Liver (tissue), 3 donors: ENCODE results near the gene ANKS3.

Experiments used
- NR2F2 ChIP-seq: IDR thresholded peaks from 2 replicates; pipeline ENCODE4 v1.6.1; 2016; ENCODE audit warnings: antibody characterized with exemption
- SP1 ChIP-seq: IDR thresholded peaks from 2 replicates; pipeline ENCODE4 v1.6.1; 2018; ENCODE audit warnings: antibody characterized with exemption, mild to moderate bottlenecking
- TAF1 ChIP-seq: conservative IDR thresholded peaks from 2 replicates; pipeline ENCODE4 v1.6.1; 2016; ENCODE audit warnings: antibody characterized with exemption, mild to moderate bottlenecking
- ZBTB33 ChIP-seq: IDR thresholded peaks from 2 replicates; pipeline ENCODE4 v1.6.1; 2016; ENCODE audit warnings: antibody characterized with exemption
- TF ChIP-seq, protein P1 (sequence below): fragments of 150-350 bp; IDR thresholded peaks from 2 replicates; pipeline ENCODE4 v1.5.1; 2017; ENCODE audit warnings: improper control_type of control experiment, low read depth, low read length; ENCODE audit not compliant: missing input control
- donor health status: healthy.
- donor health status: healthy.

GRCh38 chr16:4768549-4769305, 34.7 kb upstream of the ANKS3 start:
- TF ChIP-seq SP1: peak; percentile 67
- TF ChIP-seq, protein P1, sequence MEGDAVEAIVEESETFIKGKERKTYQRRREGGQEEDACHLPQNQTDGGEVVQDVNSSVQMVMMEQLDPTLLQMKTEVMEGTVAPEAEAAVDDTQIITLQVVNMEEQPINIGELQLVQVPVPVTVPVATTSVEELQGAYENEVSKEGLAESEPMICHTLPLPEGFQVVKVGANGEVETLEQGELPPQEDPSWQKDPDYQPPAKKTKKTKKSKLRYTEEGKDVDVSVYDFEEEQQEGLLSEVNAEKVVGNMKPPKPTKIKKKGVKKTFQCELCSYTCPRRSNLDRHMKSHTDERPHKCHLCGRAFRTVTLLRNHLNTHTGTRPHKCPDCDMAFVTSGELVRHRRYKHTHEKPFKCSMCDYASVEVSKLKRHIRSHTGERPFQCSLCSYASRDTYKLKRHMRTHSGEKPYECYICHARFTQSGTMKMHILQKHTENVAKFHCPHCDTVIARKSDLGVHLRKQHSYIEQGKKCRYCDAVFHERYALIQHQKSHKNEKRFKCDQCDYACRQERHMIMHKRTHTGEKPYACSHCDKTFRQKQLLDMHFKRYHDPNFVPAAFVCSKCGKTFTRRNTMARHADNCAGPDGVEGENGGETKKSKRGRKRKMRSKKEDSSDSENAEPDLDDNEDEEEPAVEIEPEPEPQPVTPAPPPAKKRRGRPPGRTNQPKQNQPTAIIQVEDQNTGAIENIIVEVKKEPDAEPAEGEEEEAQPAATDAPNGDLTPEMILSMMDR: no peak
- peak; percentile 99 for TF ChIP-seq ZBTB33
- peak; percentile 29 for TF ChIP-seq TAF1
- no peak for TF ChIP-seq NR2F2
